HL-60 (cell line): ENCODE data around the gene NUBPL.

ENCODE experiments used
- DNase-seq, 2 experiments: peaks; one replicate each; pipeline ENCODE4 v3.0.0-alpha.2; 2010 to 2020; ENCODE audit warnings: low read depth in 1 of 2, low spot score in 1 of 2
- H3K27ac ChIP-seq: fragments of 250-450 bp; sonication (Bioruptor Pico); replicated peaks from 2 replicates; pipeline ENCODE4 v1.5.1; 2020; ENCODE audit warnings: mild to moderate bottlenecking, moderate library complexity
- H3K27me3 ChIP-seq: fragments of 250-450 bp; sonication (Bioruptor Pico); 2 replicates; pipeline ENCODE4 v1.5.1; 2021; ENCODE audit warnings: mild to moderate bottlenecking, moderate library complexity; ENCODE audit not compliant: insufficient read depth, poor library complexity, severe bottlenecking
- H3K4me3 ChIP-seq: replicated peaks from 2 replicates; pipeline ENCODE4 v1.5.1; 2011; ENCODE audit warnings: mild to moderate bottlenecking, control low read depth, low read length; ENCODE audit not compliant: insufficient read depth
- CTCF ChIP-seq: IDR thresholded peaks from one replicate; pipeline ENCODE4 v1.5.1; 2011; ENCODE audit warnings: low read length, control low read depth, inconsistent platforms; ENCODE audit not compliant: insufficient read depth
- GABPA ChIP-seq: IDR thresholded peaks from 2 replicates; pipeline ENCODE4 v1.6.1; 2012; ENCODE audit warnings: low read depth
- POLR2AphosphoS5 ChIP-seq: IDR thresholded peaks from 2 replicates; pipeline ENCODE4 v1.6.1; 2012; ENCODE audit warnings: low read depth
- REST ChIP-seq: IDR thresholded peaks from 2 replicates; pipeline ENCODE4 v1.6.1; 2012; ENCODE audit warnings: low read depth; ENCODE audit not compliant: insufficient replicate concordance
- SPI1 ChIP-seq: IDR thresholded peaks from 2 replicates; pipeline ENCODE4 v1.6.1; 2012; ENCODE audit warnings: low read depth, mild to moderate bottlenecking, borderline replicate concordance

The NUBPL gene

GRCh38 chr14:31837031-31837430, 275.8 kb downstream of the NUBPL start:
- TF ChIP-seq REST (no peak), GABPA (no peak), CTCF (no peak), SPI1 (no peak), POLR2AphosphoS5 (no peak)
- DNase-seq: no peak
- no peaks in the 10 kb centered on the region for H3K27me3 ChIP-seq
- no peak overlapping the region for H3K27ac ChIP-seq
- no peak overlapping the region for H3K4me3 ChIP-seq

- DNase-seq: peak in 1 of 2 experiments; percentile 2
- no peak overlapping the region for H3K27ac ChIP-seq
- H3K4me3 ChIP-seq: no peak overlapping the region
- no peaks in the 10 kb centered on the region for H3K27me3 ChIP-seq
- TF ChIP-seq POLR2AphosphoS5: no peak
- no peak for TF ChIP-seq REST
- no peak for TF ChIP-seq GABPA
- TF ChIP-seq CTCF: no peak
- no peak for TF ChIP-seq SPI1
Measured at GRCh38 chr14:31842899-31843298, 281.7 kb downstream of the NUBPL start.

GRCh38 chr14:31843361-31844091, 282.3 kb downstream of the NUBPL start:
- H3K27ac ChIP-seq: no peak overlapping the region
- TF ChIP-seq CTCF: no peak
- H3K4me3 ChIP-seq: no peak overlapping the region
- H3K27me3 ChIP-seq: no peaks in the 10 kb centered on the region
- no peak for DNase-seq
